GM23338 (cell line): Measurements from ENCODE around the gene HMGN3.

Experiments used
- CREB1 ChIP-seq: fragments of 250-450 bp; sonication (Bioruptor Pico); IDR thresholded peaks from 2 replicates; pipeline ENCODE4 v1.5.0; 2020; ENCODE audit warnings: low read depth, mild to moderate bottlenecking, moderate library complexity
- CTCF ChIP-seq, 2 experiments: fragments of 200-600 bp in 1 of 2; sonication (generic) in 1 of 2; conservative IDR thresholded peaks; 2 replicates each; pipeline versions ENCODE4 v1.5.1 to v1.6.1; 2016 to 2017; ENCODE audit warnings: antibody characterized with exemption in 2 of 2, low read depth in 2 of 2, mild to moderate bottlenecking in 2 of 2, moderate library complexity in 1 of 2
- EZH2 ChIP-seq: fragments of 200-600 bp; sonication (generic); IDR thresholded peaks from one replicate; pipeline ENCODE4 v1.8.0; 2017; ENCODE audit warnings: antibody characterized with exemption, mild to moderate bottlenecking, low read depth; ENCODE audit not compliant: unreplicated experiment
- EZH2phosphoT487 ChIP-seq: fragments of 200-600 bp; sonication (generic); IDR thresholded peaks from one replicate; pipeline ENCODE4 v1.8.1; 2018; ENCODE audit warnings: antibody characterized with exemption; ENCODE audit not compliant: unreplicated experiment
- JUNB ChIP-seq: IDR thresholded peaks from one replicate; pipeline ENCODE4 v1.6.1; 2016; ENCODE audit warnings: antibody characterized with exemption; ENCODE audit not compliant: unreplicated experiment
- NANOG ChIP-seq: IDR thresholded peaks from 2 replicates; pipeline ENCODE4 v1.6.1; 2016; ENCODE audit warnings: antibody characterized with exemption, borderline replicate concordance
- POLR2AphosphoS5 ChIP-seq: IDR thresholded peaks from 2 replicates; pipeline ENCODE4 v1.6.1; 2016; ENCODE audit warnings: antibody characterized with exemption, low read depth
- ZNF331 ChIP-seq: fragments of 250-450 bp; sonication (Bioruptor Pico); IDR thresholded peaks from 2 replicates; pipeline ENCODE4 v1.5.0; 2020; ENCODE audit warnings: low read depth, mild to moderate bottlenecking, moderate library complexity
- TF ChIP-seq, protein P1 (sequence below): IDR thresholded peaks from one replicate; pipeline ENCODE4 v1.6.1; 2018; ENCODE audit warnings: antibody characterized with exemption; ENCODE audit not compliant: unreplicated experiment

GRCh38 chr6:79168695-79168980 is 65.8 kb downstream of the HMGN3 start:
- no peak for TF ChIP-seq CTCF (conservative IDR thresholded peaks at IDR 0.05; ENCODE audit: low read depth in 2 of 2)
- no peak for TF ChIP-seq EZH2
- no peak for TF ChIP-seq POLR2AphosphoS5
- no peak for TF ChIP-seq CREB1 (CRISPR knock-in tag)
- no peak for TF ChIP-seq JUNB
- TF ChIP-seq, protein P1, sequence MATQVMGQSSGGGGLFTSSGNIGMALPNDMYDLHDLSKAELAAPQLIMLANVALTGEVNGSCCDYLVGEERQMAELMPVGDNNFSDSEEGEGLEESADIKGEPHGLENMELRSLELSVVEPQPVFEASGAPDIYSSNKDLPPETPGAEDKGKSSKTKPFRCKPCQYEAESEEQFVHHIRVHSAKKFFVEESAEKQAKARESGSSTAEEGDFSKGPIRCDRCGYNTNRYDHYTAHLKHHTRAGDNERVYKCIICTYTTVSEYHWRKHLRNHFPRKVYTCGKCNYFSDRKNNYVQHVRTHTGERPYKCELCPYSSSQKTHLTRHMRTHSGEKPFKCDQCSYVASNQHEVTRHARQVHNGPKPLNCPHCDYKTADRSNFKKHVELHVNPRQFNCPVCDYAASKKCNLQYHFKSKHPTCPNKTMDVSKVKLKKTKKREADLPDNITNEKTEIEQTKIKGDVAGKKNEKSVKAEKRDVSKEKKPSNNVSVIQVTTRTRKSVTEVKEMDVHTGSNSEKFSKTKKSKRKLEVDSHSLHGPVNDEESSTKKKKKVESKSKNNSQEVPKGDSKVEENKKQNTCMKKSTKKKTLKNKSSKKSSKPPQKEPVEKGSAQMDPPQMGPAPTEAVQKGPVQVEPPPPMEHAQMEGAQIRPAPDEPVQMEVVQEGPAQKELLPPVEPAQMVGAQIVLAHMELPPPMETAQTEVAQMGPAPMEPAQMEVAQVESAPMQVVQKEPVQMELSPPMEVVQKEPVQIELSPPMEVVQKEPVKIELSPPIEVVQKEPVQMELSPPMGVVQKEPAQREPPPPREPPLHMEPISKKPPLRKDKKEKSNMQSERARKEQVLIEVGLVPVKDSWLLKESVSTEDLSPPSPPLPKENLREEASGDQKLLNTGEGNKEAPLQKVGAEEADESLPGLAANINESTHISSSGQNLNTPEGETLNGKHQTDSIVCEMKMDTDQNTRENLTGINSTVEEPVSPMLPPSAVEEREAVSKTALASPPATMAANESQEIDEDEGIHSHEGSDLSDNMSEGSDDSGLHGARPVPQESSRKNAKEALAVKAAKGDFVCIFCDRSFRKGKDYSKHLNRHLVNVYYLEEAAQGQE: no peak
- TF ChIP-seq ZNF331: no peak
- TF ChIP-seq EZH2phosphoT487: no peak
- TF ChIP-seq NANOG: no peak
